ENCODE data around the gene AKIRIN1. TPM values are rescaled to one million over a fixed set of nuclear protein-coding genes. Genes with fewer than 3 reads are reported as not detected.
"Not testable (repeated sequence)": the region's sequence is repeated elsewhere in the genome, so short reads cannot be mapped to it uniquely, and the experiment has no call there.

AKIRIN1 gene
- total RNA-seq, 2 donors from 2014 or later, result 51.7 to 66.8 TPM

DNA sequence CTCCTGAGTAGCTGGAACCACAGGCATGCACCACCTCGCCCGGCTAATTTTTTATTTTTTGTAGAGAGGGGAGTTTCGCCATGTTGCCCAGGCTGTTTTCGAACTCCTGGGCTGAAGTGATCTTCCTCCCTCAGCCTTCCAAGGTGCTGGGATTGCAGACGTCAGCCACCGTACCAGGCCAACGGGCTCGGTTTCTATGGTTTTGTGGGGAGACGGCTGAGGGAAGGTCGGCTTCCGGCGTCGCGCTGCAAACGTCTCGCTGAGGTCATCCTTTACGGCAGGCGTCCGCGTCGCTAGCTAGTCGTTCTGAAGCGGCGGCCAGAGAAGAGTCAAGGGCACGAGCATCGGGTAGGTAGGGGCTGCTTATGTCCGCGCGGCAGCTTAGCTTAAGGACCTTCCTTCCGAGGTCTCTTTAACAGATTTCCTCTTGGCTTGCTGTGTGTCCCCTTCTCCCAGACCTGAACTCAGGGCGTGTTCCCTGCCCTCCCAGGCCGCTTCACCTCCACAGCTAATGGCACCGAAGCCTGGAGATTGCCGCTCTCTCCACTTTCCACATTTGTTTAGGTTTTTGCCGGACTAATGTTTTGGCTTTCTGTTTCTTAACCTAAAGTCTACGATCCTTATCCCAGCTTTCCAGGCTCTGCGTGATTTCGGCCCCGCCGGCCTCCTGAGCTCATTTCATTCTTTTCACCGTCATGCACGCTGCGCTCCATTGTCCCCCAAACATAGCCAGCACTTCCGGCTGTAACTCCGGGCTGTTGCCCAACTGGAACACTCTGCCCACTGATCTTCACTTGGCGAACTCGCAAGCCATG is 35.2 kb downstream of the AKIRIN1 start, which contains the start of gene NDUFS5:
Gene NDUFS5 (plus strand): TSS at position 300 of the 815 bp plus-strand sequence. CDS start 2,375 bp downstream, outside the sequence.
- intact Hi-C loops (cut with DNase I), result no loop called here
- peak; percentile 98 for DNase-seq (ENCODE audit: low spot score)

DNA sequence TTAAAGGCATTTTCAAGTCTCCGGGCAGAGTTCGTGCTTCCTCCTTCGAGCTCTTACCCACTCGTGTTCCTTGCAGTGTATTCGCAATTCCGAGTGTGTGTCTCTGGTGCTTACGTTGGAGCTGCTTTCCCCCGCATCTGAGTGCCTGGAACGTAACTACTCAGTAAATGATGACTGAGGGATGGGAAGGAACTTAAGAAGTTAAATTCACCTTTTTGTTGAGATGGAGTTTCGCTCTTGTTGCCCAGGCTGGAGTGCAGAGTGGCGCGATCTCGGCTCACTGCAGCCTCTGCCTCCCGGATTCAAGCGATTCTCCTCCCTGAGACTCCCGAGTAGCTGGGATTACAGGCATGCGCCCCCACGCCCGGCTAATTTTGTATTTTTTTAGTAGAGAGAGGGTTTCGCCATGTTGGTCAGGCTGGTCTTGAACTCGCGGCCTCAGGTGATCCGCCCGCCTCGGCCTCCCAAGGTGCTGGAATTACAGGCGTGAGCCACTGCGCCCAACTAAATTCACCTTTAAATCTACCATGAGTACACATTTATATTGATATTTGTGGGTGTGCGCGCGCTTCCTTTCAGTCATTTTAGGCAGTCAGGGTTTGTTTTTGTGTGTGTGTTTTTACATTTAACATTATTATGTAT is 35.9 kb downstream of the AKIRIN1 start:
- DNase-seq (ENCODE audit: low spot score), result no peak

GRCh38 chr1:39034114-39034654 is 43.1 kb downstream of the AKIRIN1 start:
- no peak for DNase-seq (ENCODE audit: low spot score)
- intact Hi-C loops (cut with DNase I), result no loop called here

More for the DNA sequence above, 35.9 kb downstream of the AKIRIN1 start:
- intact Hi-C loops (cut with DNase I), result no loop called here

GRCh38 chr1:39036678-39037077 is 45.6 kb downstream of the AKIRIN1 start:
- intact Hi-C loops (cut with DNase I), result loop anchor here in 1 of 2 donors (5.0 kb wide), 1 partner anchor 1364 kb away; no protein-coding TSS in a partner anchor
- no peak for DNase-seq (ENCODE audit: low spot score)

- no peak for DNase-seq (ENCODE audit: low spot score)
- intact Hi-C loops (cut with DNase I), result no loop called here
Observed at GRCh38 chr1:39043513-39043912, 52.4 kb downstream of the AKIRIN1 start.

- DNase-seq (ENCODE audit: low spot score), result no peak
- intact Hi-C loops (cut with DNase I), result loop anchor here (5.0 kb wide), 1 partner anchor 43 kb away; no protein-coding TSS in a partner anchor
Observed at GRCh38 chr1:39044762-39045161, 53.7 kb downstream of the AKIRIN1 start.

- intact Hi-C loops (cut with DNase I), result loop anchor here (5.0 kb wide), 1 partner anchor 42 kb away; no protein-coding TSS in a partner anchor
- no peak for DNase-seq (ENCODE audit: low spot score)
Observed at GRCh38 chr1:39045231-39045630, 54.2 kb downstream of the AKIRIN1 start.

DNA sequence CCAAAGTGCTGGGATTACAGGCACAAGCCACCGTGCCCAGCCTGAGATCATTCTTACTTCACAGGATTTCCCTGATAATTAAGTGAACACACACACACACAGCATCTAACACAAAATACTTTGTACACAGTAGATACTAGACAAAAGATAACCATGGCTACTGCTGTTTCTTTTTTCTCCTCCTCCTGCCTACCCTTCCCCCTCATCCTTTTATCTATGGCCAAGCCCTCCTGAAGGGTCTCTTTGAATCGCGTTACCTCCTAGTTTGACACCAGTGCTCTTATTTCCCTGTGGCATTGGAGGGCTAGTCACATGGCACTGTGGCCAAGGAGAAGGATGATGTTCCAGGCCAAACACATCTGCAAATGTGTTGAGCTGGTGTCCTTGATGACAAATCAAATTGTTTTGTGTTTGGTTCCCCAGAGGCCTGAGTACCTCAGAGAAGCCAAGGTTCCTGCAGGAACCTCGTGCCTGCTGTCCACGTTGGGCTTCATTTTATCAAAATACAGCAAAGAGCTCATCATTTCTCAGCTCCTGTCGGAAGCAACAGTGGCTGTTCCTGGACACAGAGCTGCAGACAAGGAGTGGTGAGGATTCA is 55.6 kb downstream of the AKIRIN1 start:
- DNase-seq (ENCODE audit: low spot score), result no peak
- intact Hi-C loops (cut with DNase I), result loop anchor here (5.0 kb wide), 1 partner anchor 41 kb away; no protein-coding TSS in a partner anchor

GRCh38 chr1:39047374-39048229 is 56.5 kb downstream of the AKIRIN1 start:
- intact Hi-C loops (cut with DNase I), result loop anchor here (5.0 kb wide), 1 partner anchor 40 kb away; no protein-coding TSS in a partner anchor
- DNase-seq (ENCODE audit: low spot score), result peak; percentile 89

GRCh38 chr1:39048745-39049370 is 57.8 kb downstream of the AKIRIN1 start:
- no peak for DNase-seq (ENCODE audit: low spot score)
- intact Hi-C loops (cut with DNase I), result loop anchor here (5.0 kb wide), 1 partner anchor 38 kb away; no protein-coding TSS in a partner anchor

- intact Hi-C loops (cut with DNase I), result no loop called here
- DNase-seq (ENCODE audit: low spot score), result no peak
Observed at GRCh38 chr1:39050001-39050400, 58.9 kb downstream of the AKIRIN1 start.

- DNase-seq (ENCODE audit: low spot score); intact Hi-C loops (cut with DNase I): not testable (repeated sequence)
Observed at GRCh38 chr1:39051193-39051850, 60.2 kb downstream of the AKIRIN1 start.

DNA sequence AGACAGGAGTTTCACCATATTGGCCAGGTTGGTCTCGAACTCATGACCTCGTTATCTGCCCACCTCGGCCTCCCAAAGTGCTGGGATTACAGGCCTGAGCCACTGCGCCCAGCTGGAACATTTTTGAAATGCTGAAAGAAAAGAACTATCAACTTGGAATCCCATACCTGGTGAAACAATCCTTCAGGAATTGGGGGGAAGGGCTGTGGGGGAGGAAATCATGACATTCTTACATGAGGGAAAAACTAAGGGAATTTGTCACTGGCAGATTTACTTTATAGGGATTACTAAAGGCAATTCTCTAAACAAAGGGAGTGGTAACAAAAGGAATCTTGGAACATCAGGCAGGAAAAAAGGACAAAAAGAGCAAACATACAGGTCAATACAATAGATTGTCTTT is 60.9 kb downstream of the AKIRIN1 start:
- DNase-seq (ENCODE audit: low spot score), result no peak
- intact Hi-C loops (cut with DNase I), result loop anchor here in 1 of 2 donors (2.0 kb wide), 1 partner anchor 17 kb away; no protein-coding TSS in a partner anchor

GRCh38 chr1:39055213-39055710 is 64.2 kb downstream of the AKIRIN1 start:
- DNase-seq (ENCODE audit: low spot score), result peak; percentile 79
- intact Hi-C loops (cut with DNase I), result not testable (repeated sequence)

Data from posterior vena cava (tissue), 2 donors.